HepG2 (cell line): Measurements from ENCODE around the gene ODAD4. TPM values are rescaled to one million over a fixed set of nuclear protein-coding genes. Genes with fewer than 3 reads are reported as not detected.

Source experiments
- BRD4 ChIP-seq: sonication (generic); formaldehyde crosslinking; IDR thresholded peaks from 2 replicates; pipeline ENCODE4 v1.4.0; 2020; ENCODE audit warnings: missing genetic modification reagents
- CBX1 ChIP-seq: IDR thresholded peaks from one replicate; pipeline ENCODE4 v1.6.1; 2016; ENCODE audit warnings: antibody characterized with exemption, low read depth
- FOXO4 ChIP-seq: sonication (generic); formaldehyde crosslinking; conservative IDR thresholded peaks from 2 replicates; pipeline ENCODE4 v1.8.1; 2023; ENCODE audit warnings: missing genetic modification reagents
- FOXP4 ChIP-seq: sonication (generic); formaldehyde crosslinking; IDR thresholded peaks from 2 replicates; pipeline ENCODE4 v1.4.0; 2020; ENCODE audit warnings: missing genetic modification reagents
- GRHL1 ChIP-seq: sonication (generic); formaldehyde crosslinking; conservative IDR thresholded peaks from 2 replicates; pipeline ENCODE4 v1.8.0; 2022; ENCODE audit warnings: missing genetic modification reagents
- KMT2B ChIP-seq: IDR thresholded peaks from 2 replicates; pipeline ENCODE4 v1.6.1; 2016; ENCODE audit warnings: missing genetic modification reagents, missing compliant biosample characterization
- NR2F6 ChIP-seq, 2 experiments: IDR thresholded peaks; 2 replicates each; pipeline ENCODE4 v1.6.1; 2016; ENCODE audit warnings: antibody characterized with exemption in 1 of 2, mild to moderate bottlenecking in 1 of 2
- XRCC5 ChIP-seq: fragments of 200-400 bp; formaldehyde crosslinking; optimal IDR thresholded peaks from 2 replicates; pipeline ENCODE3; 2017; ENCODE audit warnings: mild to moderate bottlenecking, low read length
- ZBED4 ChIP-seq: sonication (generic); formaldehyde crosslinking; IDR thresholded peaks from 2 replicates; pipeline ENCODE4 v1.4.0; 2020; ENCODE audit warnings: missing genetic modification reagents, borderline replicate concordance
- ZBTB10 ChIP-seq: sonication (generic); formaldehyde crosslinking; IDR thresholded peaks from 2 replicates; pipeline ENCODE4 v1.4.0; 2020; ENCODE audit warnings: missing genetic modification reagents, borderline replicate concordance
- ZBTB37 ChIP-seq: sonication (generic); formaldehyde crosslinking; IDR thresholded peaks from 2 replicates; pipeline ENCODE4 v1.4.0; 2020; ENCODE audit warnings: mild to moderate bottlenecking, missing genetic modification reagents
- ZNF331 ChIP-seq: sonication (generic); formaldehyde crosslinking; IDR thresholded peaks from 2 replicates; pipeline ENCODE4 v1.4.0; 2020; ENCODE audit warnings: missing genetic modification reagents
- ZNF576 ChIP-seq: sonication (generic); formaldehyde crosslinking; IDR thresholded peaks from 2 replicates; pipeline ENCODE4 v1.4.0; 2020; ENCODE audit warnings: mild to moderate bottlenecking, missing genetic modification reagents
- ZNF816 ChIP-seq: sonication (generic); formaldehyde crosslinking; IDR thresholded peaks from 2 replicates; pipeline ENCODE4 v1.8.0; 2022; ENCODE audit warnings: missing genetic modification reagents, mild to moderate bottlenecking, borderline replicate concordance
- polyA plus RNA-seq, 8 experiments: library from polyadenylated mRNA; depleted of rRNA in 3 of 8; stranded (reverse) in 7 of 8; unstranded in 1 of 8; fragments of >200 nt; fragmentation: Illumina TruSeq in 4 of 8; extraction: Trizol in 4 of 8; gene quantifications; 2 replicates each; pipeline versions ENCODE4 v1.2.1 to v1.2.3, GENCODE V29; 2011 to 2016; ENCODE audit warnings: low read depth in 4 of 8, missing spikeins in 1 of 8, mixed read lengths in 1 of 8; ENCODE audit not compliant: insufficient read depth in 1 of 8
- total RNA-seq, 5 experiments: library from RNA; depleted of rRNA; stranded (reverse); fragments of >200 nt; fragmentation: Illumina TruSeq; extraction: Trizol; gene quantifications; 2 replicates each; pipeline ENCODE4 v1.2.3, GENCODE V29; 2016; ENCODE audit warnings: low read depth in 1 of 5

ODAD4 gene
- total and polyA plus RNA-seq, 2 of the 13 experiments (the other 11 are each of a cell fraction or from before 2014, with no cell fraction given): 0.48 to 0.53 TPM

GRCh38 chr17:41959336-41960095, 29.1 kb downstream of the ODAD4 start (continued):
- no peak; the same call in 1 of the 2 replicates for TF ChIP-seq FOXP4 (CRISPR knock-in tag)
- TF ChIP-seq CBX1: peak; percentile 54
- TF ChIP-seq ZBTB37: no peak
- peak; percentile 52 for TF ChIP-seq XRCC5
- no peak for TF ChIP-seq GRHL1 (CRISPR knock-in tag)
- peak; percentile 38; the same call in 1 of the 2 replicates for TF ChIP-seq ZNF331 (CRISPR knock-in tag)
- no peak for TF ChIP-seq FOXO4 (CRISPR knock-in tag)
- TF ChIP-seq ZNF576: no peak
- 0 out of 2 replicates have a peak, but pooled peaks have one; percentile 22 for TF ChIP-seq KMT2B (CRISPR knock-in tag)
- TF ChIP-seq ZBED4 (CRISPR knock-in tag): no peak
- TF ChIP-seq ZBTB10 (CRISPR knock-in tag): peak; percentile 60; the same call in 1 of the 2 replicates
- TF ChIP-seq ZNF816 (CRISPR knock-in tag): no peak
- TF ChIP-seq BRD4 (CRISPR knock-in tag): no peak
- no peak for TF ChIP-seq NR2F6 (IDR thresholded peaks at IDR 0.05)
- TF ChIP-seq NR2F6 (CRISPR knock-in tag; IDR thresholded peaks at IDR 0.05): peak; percentile 47; the same call in 1 of the 2 replicates
